ENCODE results near the gene ZBTB20. TPM values are rescaled to one million over a fixed set of nuclear protein-coding genes. Genes with fewer than 3 reads are reported as not detected.

Gene ZBTB20
- total RNA-seq, 5 donors from 2014 or later (not counting 1 experiment from before 2014, with no cell fraction given): 43.1 to 80.7 (median 48.4) TPM

GRCh38 chr3:114480442-114480841 is 666.6 kb downstream of the ZBTB20 start:
- Mint-ChIP-seq H3K27ac (no peak overlapping the region), H3K27me3 (no peaks in the 10 kb centered on the region), H3K4me1 (peaks cover 20 to 25% (median 24%) of the 10 kb centered on the region in 3 donors), H3K4me3 (no peak overlapping the region), H3K9me3 (no peaks in the 10 kb centered on the region), H3K36me3 (peaks cover under 1% of the 10 kb centered on the region)
- DNase-seq (no peak), ATAC-seq (replicated peaks in 1 of 4) (no peak)
- Histone ChIP-seq H3K4me1 (ENCODE audit: control insufficient read depth in 1 of 2, extremely low read depth in 1 of 2, insufficient read depth in 2 of 2, low read length in 2 of 2) (peaks cover 6 to 8% of the 10 kb centered on the region in 2 experiments), H3K36me3 (ENCODE audit: control insufficient read depth in 2 of 2, extremely low read depth in 1 of 2, insufficient read depth in 1 of 2, low read length in 1 of 2) (no peaks in the 10 kb centered on the region), H3K4me3 (ENCODE audit: control insufficient read depth in 1 of 2, extremely low read depth in 1 of 2, low read length in 1 of 2) (no peak overlapping the region), H3K9me3 (no peaks in the 10 kb centered on the region), H3K27ac (ENCODE audit: low read length) (no peak overlapping the region), H3K27me3 (replicated peaks in 1 of 2; ENCODE audit: control insufficient read depth in 2 of 2, extremely low read depth in 1 of 2, insufficient read depth in 2 of 2, low read length in 1 of 2) (no peaks in the 10 kb centered on the region)
- CTCF ChIA-PET: no interaction called here
- WGBS (ENCODE audit: insufficient coverage): no CpG with 5 or more reads among the region's 3 CpGs
- POLR2A ChIA-PET: interaction anchor here in 1 of 2 donors (0.7 kb wide), 1 partner anchor 36 kb away, joined by 3 read pairs; no protein-coding TSS in a partner anchor

DNA sequence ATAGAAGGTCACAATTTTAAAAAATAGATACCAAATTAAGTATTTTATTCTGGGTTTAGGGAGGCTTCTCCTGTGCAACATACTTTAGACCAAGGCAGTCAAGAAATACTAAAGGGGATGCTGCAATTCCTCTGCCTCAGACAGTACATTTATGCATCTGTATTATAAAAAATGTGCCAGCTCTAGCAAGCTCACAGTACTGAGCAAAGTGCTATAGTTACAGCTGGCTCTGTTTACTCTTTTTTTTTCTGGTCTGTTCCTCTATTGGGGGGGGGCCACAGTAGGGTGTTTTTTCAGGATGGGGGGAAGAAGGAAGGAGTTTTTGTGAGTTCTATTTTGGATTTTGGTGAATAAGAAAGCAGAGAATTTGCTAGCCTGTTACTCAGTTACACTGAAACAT is 668.3 kb downstream of the ZBTB20 start:
- Mint-ChIP-seq H3K27me3 (no peaks in the 10 kb centered on the region), H3K36me3 (peaks cover 12% of the 10 kb centered on the region), H3K4me3 (no peak overlapping the region), H3K27ac (no peak overlapping the region), H3K4me1 (peaks cover 23 to 32% (median 26%) of the 10 kb centered on the region in 3 donors), H3K9me3 (no peaks in the 10 kb centered on the region)
- no peaks in the 10 kb centered on the region for H3K27me3 ChIP-seq (replicated peaks in 1 of 2; ENCODE audit: control insufficient read depth in 2 of 2, extremely low read depth in 1 of 2, insufficient read depth in 2 of 2, low read length in 1 of 2)
- no peaks in the 10 kb centered on the region for H3K36me3 ChIP-seq (ENCODE audit: control insufficient read depth in 2 of 2, extremely low read depth in 1 of 2, insufficient read depth in 1 of 2, low read length in 1 of 2)
- ChIA-PET POLR2A (interaction anchor here in 1 of 2 donors (0.5 kb wide), 1 partner anchor 10 kb away, joined by 9 read pairs; no protein-coding TSS in a partner anchor), CTCF (no interaction called here)
- no peak overlapping the region for H3K4me3 ChIP-seq (ENCODE audit: control insufficient read depth in 1 of 2, extremely low read depth in 1 of 2, low read length in 1 of 2)
- H3K9me3 ChIP-seq: no peaks in the 10 kb centered on the region
- ATAC-seq (replicated peaks in 1 of 4) (no peak), DNase-seq (no peak)
- H3K27ac ChIP-seq (ENCODE audit: low read length): no peak overlapping the region
- H3K4me1 ChIP-seq (ENCODE audit: control insufficient read depth in 1 of 2, extremely low read depth in 1 of 2, insufficient read depth in 2 of 2, low read length in 2 of 2): peaks cover 6 to 8% of the 10 kb centered on the region in 2 experiments

DNA sequence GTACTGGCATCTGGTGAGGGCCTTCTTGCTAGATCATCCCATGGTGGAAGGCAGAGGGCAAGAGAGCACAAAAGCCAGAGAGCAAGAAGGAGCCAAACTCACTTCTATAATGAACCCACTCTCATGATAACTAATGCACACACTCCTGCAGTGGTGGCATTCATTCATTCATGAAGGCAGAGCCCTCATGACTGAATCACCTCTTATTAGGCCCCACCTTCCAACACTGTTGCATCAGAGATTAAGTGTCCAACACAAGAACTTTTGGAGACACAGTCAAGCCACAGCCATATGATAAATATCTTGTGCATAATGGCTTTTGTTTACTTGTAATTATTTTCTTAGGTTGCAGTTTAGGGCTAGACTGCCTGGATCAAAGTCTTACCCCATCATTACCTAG is 670.6 kb downstream of the ZBTB20 start:
- Histone ChIP-seq H3K4me3 (ENCODE audit: control insufficient read depth in 1 of 2, extremely low read depth in 1 of 2, low read length in 1 of 2) (no peak overlapping the region), H3K27ac (ENCODE audit: low read length) (no peak overlapping the region), H3K9me3 (no peaks in the 10 kb centered on the region), H3K36me3 (ENCODE audit: control insufficient read depth in 2 of 2, extremely low read depth in 1 of 2, insufficient read depth in 1 of 2, low read length in 1 of 2) (no peaks in the 10 kb centered on the region), H3K27me3 (replicated peaks in 1 of 2; ENCODE audit: control insufficient read depth in 2 of 2, extremely low read depth in 1 of 2, insufficient read depth in 2 of 2, low read length in 1 of 2) (no peaks in the 10 kb centered on the region), H3K4me1 (ENCODE audit: control insufficient read depth in 1 of 2, extremely low read depth in 1 of 2, insufficient read depth in 2 of 2, low read length in 2 of 2) (peaks cover 0 to under 1% of the 10 kb centered on the region in 2 experiments)
- H3K4me3 Mint-ChIP-seq: no peak overlapping the region
- H3K9me3 Mint-ChIP-seq: no peaks in the 10 kb centered on the region
- POLR2A ChIA-PET: no interaction called here
- no peak for DNase-seq
- no peaks in the 10 kb centered on the region for H3K27me3 Mint-ChIP-seq
- CTCF ChIA-PET: no interaction called here
- peaks cover 7 to 23% (median 10%) of the 10 kb centered on the region in 3 donors for H3K4me1 Mint-ChIP-seq
- H3K36me3 Mint-ChIP-seq: peaks cover 16% of the 10 kb centered on the region
- ATAC-seq (replicated peaks in 1 of 4): no peak
- no peak overlapping the region for H3K27ac Mint-ChIP-seq

GRCh38 chr3:114471478-114471877 is 675.6 kb downstream of the ZBTB20 start:
- H3K36me3 ChIP-seq (ENCODE audit: control insufficient read depth in 2 of 2, extremely low read depth in 1 of 2, insufficient read depth in 1 of 2, low read length in 1 of 2): no peaks in the 10 kb centered on the region
- peaks cover 0 to 28% (median 6%) of the 10 kb centered on the region in 3 donors for H3K4me1 Mint-ChIP-seq
- H3K4me3 ChIP-seq (ENCODE audit: control insufficient read depth in 1 of 2, extremely low read depth in 1 of 2, low read length in 1 of 2): no peak overlapping the region
- ChIA-PET POLR2A (no interaction called here), CTCF (interaction anchor here in 1 of 2 donors (0.8 kb wide), 1 partner anchor 29 kb away, joined by 3 read pairs; no protein-coding TSS in a partner anchor)
- H3K9me3 ChIP-seq: no peaks in the 10 kb centered on the region
- no peaks in the 10 kb centered on the region for H3K4me1 ChIP-seq (ENCODE audit: control insufficient read depth in 1 of 2, extremely low read depth in 1 of 2, insufficient read depth in 2 of 2, low read length in 2 of 2)
- no peak overlapping the region for H3K4me3 Mint-ChIP-seq
- DNase-seq (no peak), ATAC-seq (replicated peaks in 1 of 4) (no peak)
- no peaks in the 10 kb centered on the region for H3K27me3 Mint-ChIP-seq
- H3K36me3 Mint-ChIP-seq: peaks cover 19% of the 10 kb centered on the region
- no peaks in the 10 kb centered on the region for H3K9me3 Mint-ChIP-seq
- no peak overlapping the region for H3K27ac ChIP-seq (ENCODE audit: low read length)
- no peaks in the 10 kb centered on the region for H3K27me3 ChIP-seq (replicated peaks in 1 of 2; ENCODE audit: control insufficient read depth in 2 of 2, extremely low read depth in 1 of 2, insufficient read depth in 2 of 2, low read length in 1 of 2)
- H3K27ac Mint-ChIP-seq: no peak overlapping the region
- WGBS (ENCODE audit: insufficient coverage): no CpG with 5 or more reads among the region's 2 CpGs

DNA sequence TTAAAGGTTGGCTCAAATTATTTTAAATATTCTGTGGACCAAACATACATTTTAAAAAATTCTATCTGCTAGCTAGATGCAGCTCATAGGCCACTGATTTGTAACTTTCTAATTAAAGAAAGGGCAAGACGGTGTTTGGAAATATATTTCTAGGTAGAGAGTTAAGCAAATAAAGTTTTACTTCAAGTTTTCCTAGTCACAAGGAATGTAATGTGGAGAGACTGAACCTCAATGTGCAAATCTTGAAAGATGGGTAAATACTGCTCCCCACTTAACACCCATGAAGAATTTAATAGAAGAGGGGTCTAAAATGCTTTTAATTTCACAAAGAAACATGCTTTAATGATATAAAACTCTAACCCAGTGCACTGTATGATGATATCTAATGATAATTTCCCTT is 678.0 kb downstream of the ZBTB20 start:
- no peak overlapping the region for H3K4me3 Mint-ChIP-seq
- no peaks in the 10 kb centered on the region for H3K9me3 ChIP-seq
- H3K36me3 Mint-ChIP-seq: peaks cover 7% of the 10 kb centered on the region
- DNase-seq (no peak), ATAC-seq (replicated peaks in 1 of 4) (no peak)
- no peaks in the 10 kb centered on the region for H3K4me1 ChIP-seq (ENCODE audit: control insufficient read depth in 1 of 2, extremely low read depth in 1 of 2, insufficient read depth in 2 of 2, low read length in 2 of 2)
- no peak overlapping the region for H3K4me3 ChIP-seq (ENCODE audit: control insufficient read depth in 1 of 2, extremely low read depth in 1 of 2, low read length in 1 of 2)
- H3K27me3 Mint-ChIP-seq: no peaks in the 10 kb centered on the region
- H3K27me3 ChIP-seq (replicated peaks in 1 of 2; ENCODE audit: control insufficient read depth in 2 of 2, extremely low read depth in 1 of 2, insufficient read depth in 2 of 2, low read length in 1 of 2): no peaks in the 10 kb centered on the region
- WGBS (ENCODE audit: insufficient coverage): no CpG with 5 or more reads among the region's 1 CpG
- POLR2A ChIA-PET: interaction anchor here (0.6 to 0.7 kb wide), 3 partner anchors 9 to 743 kb away, joined by 3 to 12 read pairs (median 9); no protein-coding TSS in a partner anchor
- peaks cover 0 to 17% (median 4%) of the 10 kb centered on the region in 3 donors for H3K4me1 Mint-ChIP-seq
- H3K36me3 ChIP-seq (ENCODE audit: control insufficient read depth in 2 of 2, extremely low read depth in 1 of 2, insufficient read depth in 1 of 2, low read length in 1 of 2): no peaks in the 10 kb centered on the region
- H3K27ac ChIP-seq (ENCODE audit: low read length): no peak overlapping the region
- no peaks in the 10 kb centered on the region for H3K9me3 Mint-ChIP-seq
- CTCF ChIA-PET: interaction anchor here (0.7 kb wide), 3 partner anchors 135 to 537 kb away, joined by 3 to 11 read pairs (median 9); no protein-coding TSS in a partner anchor
- no peak overlapping the region for H3K27ac Mint-ChIP-seq

GRCh38 chr3:114466816-114467215 is 680.3 kb downstream of the ZBTB20 start:
- H3K9me3 ChIP-seq: no peaks in the 10 kb centered on the region
- H3K36me3 Mint-ChIP-seq: peaks cover 3% of the 10 kb centered on the region
- H3K27ac Mint-ChIP-seq: no peak overlapping the region
- ChIA-PET POLR2A (no interaction called here), CTCF (no interaction called here)
- H3K27me3 ChIP-seq (replicated peaks in 1 of 2; ENCODE audit: control insufficient read depth in 2 of 2, extremely low read depth in 1 of 2, insufficient read depth in 2 of 2, low read length in 1 of 2): no peaks in the 10 kb centered on the region
- H3K27ac ChIP-seq (ENCODE audit: low read length): no peak overlapping the region
- H3K36me3 ChIP-seq (ENCODE audit: control insufficient read depth in 2 of 2, extremely low read depth in 1 of 2, insufficient read depth in 1 of 2, low read length in 1 of 2): no peaks in the 10 kb centered on the region
- no peak overlapping the region for H3K4me3 ChIP-seq (ENCODE audit: control insufficient read depth in 1 of 2, extremely low read depth in 1 of 2, low read length in 1 of 2)
- no peak for DNase-seq
- peaks cover 0 to 11% (median 4%) of the 10 kb centered on the region in 3 donors for H3K4me1 Mint-ChIP-seq
- no peaks in the 10 kb centered on the region for H3K27me3 Mint-ChIP-seq
- H3K9me3 Mint-ChIP-seq: no peaks in the 10 kb centered on the region
- no peak for ATAC-seq (replicated peaks in 1 of 4)
- no peaks in the 10 kb centered on the region for H3K4me1 ChIP-seq (ENCODE audit: control insufficient read depth in 1 of 2, extremely low read depth in 1 of 2, insufficient read depth in 2 of 2, low read length in 2 of 2)
- whole genome bisulfite sequencing (ENCODE audit: insufficient coverage): 100% methylated on average over 1 of the region's 4 CpGs
- H3K4me3 Mint-ChIP-seq: no peak overlapping the region

GRCh38 chr3:114466251-114466650 is 680.8 kb downstream of the ZBTB20 start:
- DNase-seq (no peak), ATAC-seq (replicated peaks in 1 of 4) (no peak)
- no peaks in the 10 kb centered on the region for H3K27me3 ChIP-seq (replicated peaks in 1 of 2; ENCODE audit: control insufficient read depth in 2 of 2, extremely low read depth in 1 of 2, insufficient read depth in 2 of 2, low read length in 1 of 2)
- Mint-ChIP-seq H3K4me3 (no peak overlapping the region), H3K4me1 (peaks cover 0 to 8% (median 2%) of the 10 kb centered on the region in 3 donors), H3K27ac (no peak overlapping the region), H3K27me3 (no peaks in the 10 kb centered on the region), H3K9me3 (no peaks in the 10 kb centered on the region), H3K36me3 (peaks cover 3% of the 10 kb centered on the region)
- H3K4me3 ChIP-seq (ENCODE audit: control insufficient read depth in 1 of 2, extremely low read depth in 1 of 2, low read length in 1 of 2): no peak overlapping the region
- WGBS (ENCODE audit: insufficient coverage): 100% methylated on average over 1 of the region's 2 CpGs
- no peaks in the 10 kb centered on the region for H3K4me1 ChIP-seq (ENCODE audit: control insufficient read depth in 1 of 2, extremely low read depth in 1 of 2, insufficient read depth in 2 of 2, low read length in 2 of 2)
- H3K9me3 ChIP-seq: no peaks in the 10 kb centered on the region
- no peaks in the 10 kb centered on the region for H3K36me3 ChIP-seq (ENCODE audit: control insufficient read depth in 2 of 2, extremely low read depth in 1 of 2, insufficient read depth in 1 of 2, low read length in 1 of 2)
- CTCF ChIA-PET: no interaction called here
- POLR2A ChIA-PET: no interaction called here
- H3K27ac ChIP-seq (ENCODE audit: low read length): no peak overlapping the region

Measured in T-cell (primary cell).